OCI-LY1 (cell line): Measurements from ENCODE around the gene PPCS.

ENCODE experiments used
- H2AFZ ChIP-seq: fragments of 200-600 bp; sonication (generic), shearing (Covaris generic); 2 replicates; pipeline ENCODE4 v1.6.0; 2014; ENCODE audit warnings: antibody characterized with exemption, mild to moderate bottlenecking, low read length
- H3F3A ChIP-seq: fragments of 200-600 bp; sonication (generic), shearing (Covaris generic); 2 replicates; pipeline ENCODE4 v1.6.0; 2014; ENCODE audit warnings: mild to moderate bottlenecking, antibody characterized with exemption, low read length, moderate library complexity; ENCODE audit not compliant: insufficient read depth
- H3K27ac ChIP-seq: fragments of 200-600 bp; sonication (generic); 2 replicates; pipeline ENCODE4 v1.5.1; 2014; ENCODE audit warnings: low read length, mixed run types, mild to moderate bottlenecking, low read depth; ENCODE audit not compliant: poor library complexity, severe bottlenecking
- H3K27me3 ChIP-seq: fragments of 200-600 bp; sonication (generic); 2 replicates; pipeline ENCODE4 v1.6.0; 2014; ENCODE audit warnings: antibody characterized with exemption, mild to moderate bottlenecking, low read length, moderate library complexity; ENCODE audit not compliant: insufficient read depth
- H3K36me3 ChIP-seq: fragments of 200-600 bp; sonication (generic); 2 replicates; pipeline ENCODE4 v1.6.1; 2014; ENCODE audit warnings: mild to moderate bottlenecking, antibody characterized with exemption, low read length, moderate library complexity, mixed read lengths; ENCODE audit not compliant: insufficient read depth
- H3K4me1 ChIP-seq: fragments of 200-600 bp; sonication (generic); 2 replicates; pipeline ENCODE4 v1.5.1; 2014; ENCODE audit warnings: mild to moderate bottlenecking, low read length, moderate library complexity; ENCODE audit not compliant: insufficient read depth, severe bottlenecking
- H3K4me2 ChIP-seq: fragments of 200-600 bp; sonication (generic), shearing (Covaris generic); 2 replicates; pipeline ENCODE4 v1.6.1; 2014; ENCODE audit warnings: low read length
- H3K4me3 ChIP-seq: fragments of 200-600 bp; sonication (generic); 2 replicates; pipeline ENCODE4 v1.5.1; 2014; ENCODE audit warnings: low read length, low read depth, mild to moderate bottlenecking, mixed read lengths; ENCODE audit not compliant: poor library complexity, severe bottlenecking
- H3K79me2 ChIP-seq: fragments of 200-600 bp; shearing (Covaris generic); 2 replicates; pipeline ENCODE4 v1.6.1; 2016; ENCODE audit warnings: mixed run types, low read length, mixed read lengths; ENCODE audit not compliant: insufficient read depth
- H3K9ac ChIP-seq: fragments of 200-600 bp; sonication (generic), shearing (Covaris generic); 2 replicates; pipeline ENCODE4 v1.6.1; 2014; ENCODE audit warnings: mild to moderate bottlenecking, low read length, mixed read lengths
- H3K9me2 ChIP-seq: fragments of 200-600 bp; sonication (generic), shearing (Covaris generic); 2 replicates; pipeline ENCODE4 v1.6.1; 2014; ENCODE audit warnings: low read depth, mild to moderate bottlenecking, low read length, mixed read lengths
- H3K9me3 ChIP-seq: fragments of 200-600 bp; shearing (Covaris generic); 2 replicates; pipeline ENCODE4 v1.6.1; 2014; ENCODE audit warnings: low read length, mixed read lengths
- H4K20me1 ChIP-seq: fragments of 200-600 bp; sonication (generic), shearing (Covaris generic); 2 replicates; pipeline ENCODE4 v1.6.0; 2016; ENCODE audit warnings: mild to moderate bottlenecking, low read length; ENCODE audit not compliant: insufficient read depth
- CTCF ChIP-seq: fragments of 200-600 bp; sonication (generic), shearing (Covaris generic); IDR thresholded peaks from 2 replicates; pipeline ENCODE4 v1.5.1; 2017; ENCODE audit warnings: mild to moderate bottlenecking, antibody characterized with exemption, low read length, moderate library complexity, mixed read lengths
- EZH2 ChIP-seq: fragments of 200-600 bp; sonication (generic), shearing (Covaris generic); IDR thresholded peaks from 2 replicates; pipeline ENCODE4 v1.8.0; 2017; ENCODE audit warnings: borderline replicate concordance, mixed run types, mild to moderate bottlenecking, antibody characterized with exemption, low read length, moderate library complexity, mixed read lengths

The PPCS gene

GRCh38 chr1:42456010-42456753, at the start of gene PPCS, which contains the start of gene ZMYND12:
Gene PPCS, plus strand, starts transcription at chr1:42456543. Its CDS starts 23 bp downstream, at chr1:42456566.
Gene ZMYND12, minus strand, starts transcription at chr1:42456022. Its CDS starts 25 bp downstream, at chr1:42455997.
- Histone ChIP-seq H4K20me1 (no peaks in the 10 kb centered on the region), H3K27ac (peak within 1 kb of the TSS; percentile 70), H3K79me2 (no peaks in the 10 kb centered on the region), H3K27me3 (no peaks in the 10 kb centered on the region), H3K9ac (peak within 1 kb of the TSS; percentile 96), H2AFZ (peak within 1 kb of the TSS; percentile 73), H3K9me3 (no peaks in the 10 kb centered on the region), H3K4me1 (peaks cover 25% of the 10 kb centered on the region), H3K4me3 (peak within 1 kb of the TSS; percentile 91), H3K4me2 (peak within 1 kb of the TSS; percentile 94), H3F3A (no peaks in the 10 kb centered on the region), H3K9me2 (no peaks in the 10 kb centered on the region), H3K36me3 (peaks cover 30% of the 10 kb centered on the region)
- no peak for TF ChIP-seq EZH2
- TF ChIP-seq CTCF: no peak

- Histone ChIP-seq H3F3A (no peaks in the 10 kb centered on the region), H3K9ac (no peak overlapping the region), H3K27ac (no peak overlapping the region), H3K27me3 (no peaks in the 10 kb centered on the region), H2AFZ (no peak overlapping the region), H3K9me3 (no peaks in the 10 kb centered on the region), H3K36me3 (no peaks in the 10 kb centered on the region), H3K9me2 (no peaks in the 10 kb centered on the region), H3K79me2 (no peaks in the 10 kb centered on the region), H3K4me3 (no peak overlapping the region), H4K20me1 (no peaks in the 10 kb centered on the region), H3K4me2 (no peak overlapping the region), H3K4me1 (no peaks in the 10 kb centered on the region)
- TF ChIP-seq EZH2: no peak
- no peak for TF ChIP-seq CTCF
Measured at GRCh38 chr1:42414551-42415496, 41.5 kb upstream of the PPCS start.

GRCh38 chr1:42417166-42417565, 39.2 kb upstream of the PPCS start:
- Histone ChIP-seq H3K4me1 (peaks cover 5% of the 10 kb centered on the region), H3K4me3 (no peak overlapping the region)

More at GRCh38 chr1:42417166-42417565, 39.2 kb upstream of the PPCS start:
- Histone ChIP-seq H3K9ac (no peak overlapping the region), H3F3A (no peaks in the 10 kb centered on the region), H3K9me3 (no peaks in the 10 kb centered on the region), H3K4me2 (no peak overlapping the region), H3K36me3 (no peaks in the 10 kb centered on the region), H3K27ac (no peak overlapping the region), H4K20me1 (no peaks in the 10 kb centered on the region), H3K79me2 (no peaks in the 10 kb centered on the region), H3K9me2 (no peaks in the 10 kb centered on the region), H3K27me3 (peaks cover 6% of the 10 kb centered on the region; the same call in 1 of the 2 replicates), H2AFZ (no peak overlapping the region)
- no peak for TF ChIP-seq EZH2
- no peak for TF ChIP-seq CTCF
